ENCODE data around the gene CBX2. TPM values are rescaled to one million over a fixed set of nuclear protein-coding genes. Genes with fewer than 3 reads are reported as not detected.

The CBX2 gene
- total RNA-seq, 3 donors from 2014 or later (not counting 1 experiment from before 2014, with no cell fraction given), result 0.18 to 1.3 TPM; not detected in 1

DNA sequence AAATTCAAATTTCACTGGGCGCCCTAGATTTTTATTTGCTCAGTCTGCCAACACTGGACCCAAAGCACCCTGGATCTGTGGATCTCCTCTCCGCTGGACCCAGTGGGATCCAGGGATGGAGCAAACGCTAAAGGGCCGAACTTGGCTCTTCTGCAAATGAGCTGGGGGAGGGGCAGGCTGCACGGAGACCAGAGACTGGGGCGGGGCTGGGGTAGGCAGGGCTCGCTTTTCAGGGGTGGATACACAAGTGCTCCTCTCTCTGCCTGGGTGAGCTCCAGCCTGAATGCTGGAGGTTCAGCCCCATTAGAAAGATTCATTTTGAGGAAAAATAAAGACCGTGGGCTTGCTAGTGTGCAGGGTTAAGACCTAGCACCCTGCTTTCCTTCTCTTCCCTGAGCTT, 52.4 kb downstream of the CBX2 start:
- Histone ChIP-seq H3K27me3 (ENCODE audit: control insufficient read depth, insufficient read depth, low read length) (peaks cover 4% of the 10 kb centered on the region), H3K9me3 (ENCODE audit: control insufficient read depth, insufficient read depth, low read length) (no peaks in the 10 kb centered on the region), H3K4me3 (ENCODE audit: low read length) (no peak overlapping the region), H3K4me1 (ENCODE audit: control insufficient read depth, insufficient read depth, low read length) (peaks cover 36% of the 10 kb centered on the region), H3K27ac (ENCODE audit: low read length) (no peak overlapping the region), H3K36me3 (ENCODE audit: control insufficient read depth, insufficient read depth, low read length) (peaks cover 16% of the 10 kb centered on the region)
- DNase-seq (no peak), ATAC-seq (no peak)
- Mint-ChIP-seq H3K9me3 (no peaks in the 10 kb centered on the region), H3K27me3 (ENCODE audit: low read depth in 2 of 2) (peaks cover 8 to 14% of the 10 kb centered on the region in 2 donors), H3K27ac (no peak overlapping the region), H3K4me3 (no peak overlapping the region), H3K4me1 (peaks cover 17 to 29% of the 10 kb centered on the region in 2 donors), H3K36me3 (no peaks in the 10 kb centered on the region)
- WGBS (ENCODE audit: insufficient coverage), result 89% methylated on average over 8 of the region's 8 CpGs
- intact Hi-C loops (cut with micrococcal nuclease), result no loop called here
- TF ChIP-seq, protein P1, sequence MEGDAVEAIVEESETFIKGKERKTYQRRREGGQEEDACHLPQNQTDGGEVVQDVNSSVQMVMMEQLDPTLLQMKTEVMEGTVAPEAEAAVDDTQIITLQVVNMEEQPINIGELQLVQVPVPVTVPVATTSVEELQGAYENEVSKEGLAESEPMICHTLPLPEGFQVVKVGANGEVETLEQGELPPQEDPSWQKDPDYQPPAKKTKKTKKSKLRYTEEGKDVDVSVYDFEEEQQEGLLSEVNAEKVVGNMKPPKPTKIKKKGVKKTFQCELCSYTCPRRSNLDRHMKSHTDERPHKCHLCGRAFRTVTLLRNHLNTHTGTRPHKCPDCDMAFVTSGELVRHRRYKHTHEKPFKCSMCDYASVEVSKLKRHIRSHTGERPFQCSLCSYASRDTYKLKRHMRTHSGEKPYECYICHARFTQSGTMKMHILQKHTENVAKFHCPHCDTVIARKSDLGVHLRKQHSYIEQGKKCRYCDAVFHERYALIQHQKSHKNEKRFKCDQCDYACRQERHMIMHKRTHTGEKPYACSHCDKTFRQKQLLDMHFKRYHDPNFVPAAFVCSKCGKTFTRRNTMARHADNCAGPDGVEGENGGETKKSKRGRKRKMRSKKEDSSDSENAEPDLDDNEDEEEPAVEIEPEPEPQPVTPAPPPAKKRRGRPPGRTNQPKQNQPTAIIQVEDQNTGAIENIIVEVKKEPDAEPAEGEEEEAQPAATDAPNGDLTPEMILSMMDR (IDR thresholded peaks at IDR 0.05), result no peak

DNA sequence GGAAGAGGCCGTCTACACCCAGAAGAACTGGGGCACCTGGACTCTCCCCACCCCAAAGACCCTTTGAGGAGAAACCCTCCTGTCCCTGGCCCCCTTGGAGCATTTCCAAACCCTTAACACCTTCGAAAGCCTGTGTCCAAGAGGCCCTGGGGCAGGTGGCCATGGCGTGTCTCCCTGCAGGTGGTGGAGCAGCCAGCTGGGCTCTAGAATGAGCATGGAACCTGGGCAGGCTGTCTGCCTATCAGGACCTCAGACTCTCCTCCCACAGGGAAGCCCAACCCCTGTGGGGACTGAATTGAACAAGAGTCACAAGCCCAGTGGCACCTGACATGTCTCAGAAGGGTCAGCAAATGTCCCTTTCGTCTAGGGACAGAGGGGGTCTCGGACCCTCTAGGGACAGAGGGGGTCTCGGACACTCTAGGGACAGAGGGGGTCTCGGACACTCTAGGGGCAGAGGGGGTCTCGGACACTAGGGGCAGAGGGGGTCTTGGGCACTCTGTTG, 52.9 kb downstream of the CBX2 start:
- peaks cover 19% of the 10 kb centered on the region for H3K36me3 ChIP-seq (ENCODE audit: control insufficient read depth, insufficient read depth, low read length)
- DNase-seq (no peak), ATAC-seq (no peak)
- H3K9me3 ChIP-seq (ENCODE audit: control insufficient read depth, insufficient read depth, low read length), result no peaks in the 10 kb centered on the region
- intact Hi-C loops (cut with micrococcal nuclease), result no loop called here
- WGBS (ENCODE audit: insufficient coverage), result 97% methylated on average over 8 of the region's 8 CpGs
- peaks cover 4% of the 10 kb centered on the region for H3K27me3 ChIP-seq (ENCODE audit: control insufficient read depth, insufficient read depth, low read length)
- no peak overlapping the region for H3K27ac Mint-ChIP-seq
- H3K27me3 Mint-ChIP-seq (ENCODE audit: low read depth in 2 of 2), result peaks cover 8 to 10% of the 10 kb centered on the region in 2 donors
- H3K27ac ChIP-seq (ENCODE audit: low read length), result no peak overlapping the region
- H3K4me1 ChIP-seq (ENCODE audit: control insufficient read depth, insufficient read depth, low read length), result peaks cover 32% of the 10 kb centered on the region
- peaks cover 14 to 27% of the 10 kb centered on the region in 2 donors for H3K4me1 Mint-ChIP-seq
- TF ChIP-seq, protein P1 (IDR thresholded peaks at IDR 0.05), result no peak
- peak overlapping the region; percentile 45 for H3K4me3 Mint-ChIP-seq
- no peaks in the 10 kb centered on the region for H3K9me3 Mint-ChIP-seq
- H3K36me3 Mint-ChIP-seq, result no peaks in the 10 kb centered on the region
- H3K4me3 ChIP-seq (ENCODE audit: low read length), result no peak overlapping the region

DNA sequence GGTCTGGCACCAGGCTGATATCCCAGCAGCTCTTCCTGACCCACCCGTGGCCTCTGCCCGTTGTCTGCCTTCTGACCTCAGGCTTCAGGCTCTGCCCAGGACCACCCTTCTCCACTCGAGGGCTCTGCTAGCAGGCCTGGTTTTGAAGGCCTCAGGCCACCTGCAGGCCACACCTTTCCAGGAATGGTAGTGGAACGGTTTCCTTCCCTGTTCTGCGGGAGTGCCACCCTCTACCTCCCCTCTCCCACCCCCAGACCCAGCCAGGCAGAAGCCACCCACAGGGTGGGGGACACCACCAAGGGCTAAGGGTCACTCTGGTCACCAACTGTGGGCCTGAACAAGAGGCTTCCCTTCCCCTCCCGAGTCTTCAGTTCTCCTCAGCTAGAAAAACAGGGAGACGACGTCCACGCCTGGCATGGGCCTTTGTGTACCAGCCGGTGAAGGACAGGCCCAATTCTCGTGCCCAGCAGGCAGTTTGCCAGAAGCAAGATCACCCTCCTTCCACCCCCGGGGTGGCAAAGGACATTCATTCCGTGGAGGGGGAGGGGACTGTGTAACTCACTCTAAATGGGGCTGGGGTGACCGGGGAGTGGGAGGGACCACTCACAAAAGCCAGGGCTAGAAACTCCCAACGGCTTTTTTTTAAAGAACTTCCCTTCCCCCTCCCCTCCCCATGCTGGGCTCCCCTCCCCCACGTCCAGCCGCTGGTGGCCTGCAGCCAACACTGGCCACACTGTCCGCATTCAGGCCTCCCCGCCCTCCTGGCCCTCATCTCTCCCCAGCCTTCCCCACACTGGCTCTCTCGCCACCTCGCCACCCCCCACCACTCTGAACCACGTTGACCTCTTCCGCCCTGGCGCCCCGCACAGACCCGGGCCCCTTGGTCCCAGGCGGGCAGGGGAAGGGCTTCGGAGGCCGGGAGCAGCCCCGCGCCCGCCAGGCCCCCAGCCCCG, 53.6 kb downstream of the CBX2 start:
- H3K36me3 Mint-ChIP-seq, result no peaks in the 10 kb centered on the region
- Histone ChIP-seq H3K27me3 (ENCODE audit: control insufficient read depth, insufficient read depth, low read length) (no peaks in the 10 kb centered on the region), H3K9me3 (ENCODE audit: control insufficient read depth, insufficient read depth, low read length) (no peaks in the 10 kb centered on the region), H3K27ac (ENCODE audit: low read length) (no peak overlapping the region), H3K4me1 (ENCODE audit: control insufficient read depth, insufficient read depth, low read length) (peaks cover 32% of the 10 kb centered on the region), H3K4me3 (ENCODE audit: low read length) (no peak overlapping the region), H3K36me3 (ENCODE audit: control insufficient read depth, insufficient read depth, low read length) (peaks cover 22% of the 10 kb centered on the region)
- no peak overlapping the region for H3K27ac Mint-ChIP-seq
- no peaks in the 10 kb centered on the region for H3K9me3 Mint-ChIP-seq
- intact Hi-C loops (cut with micrococcal nuclease), result no loop called here
- DNase-seq (no peak), ATAC-seq (peak in 1 of 3 donors; percentile 6)
- peaks cover 3 to 5% of the 10 kb centered on the region in 2 donors for H3K27me3 Mint-ChIP-seq (ENCODE audit: low read depth in 2 of 2)
- H3K4me3 Mint-ChIP-seq, result peak overlapping the region; percentile 6
- 62% methylated on average over 31 of the region's 33 CpGs for WGBS (ENCODE audit: insufficient coverage)
- H3K4me1 Mint-ChIP-seq, result peaks cover 8 to 22% of the 10 kb centered on the region in 2 donors
- TF ChIP-seq, protein P1 (IDR thresholded peaks at IDR 0.05), result no peak
